ENCODE measurements around the gene ELL.
A peak's percentile ranks its signal among the peaks of the same experiment; 100 is the strongest.

The ELL gene

GRCh38 chr19:18503971-18504885 is 17.6 kb downstream of the ELL start:
- no peak for DNase-seq

GRCh38 chr19:18503337-18503970 is 18.4 kb downstream of the ELL start:
- no peak for DNase-seq

- no peak for DNase-seq
Measured at GRCh38 chr19:18502638-18503294, 19.1 kb downstream of the ELL start.

GRCh38 chr19:18502246-18502637 is 19.6 kb downstream of the ELL start:
- no peak for DNase-seq

- no peak for DNase-seq
Measured at GRCh38 chr19:18501832-18502231, 20.0 kb downstream of the ELL start.

GRCh38 chr19:18501351-18501750 is 20.5 kb downstream of the ELL start:
- DNase-seq = no peak

- DNase-seq = no peak
Measured at GRCh38 chr19:18500799-18501198, 21.1 kb downstream of the ELL start.

GRCh38 chr19:18500376-18500775 is 21.5 kb downstream of the ELL start:
- DNase-seq = no peak

GRCh38 chr19:18499055-18499775 is 22.7 kb downstream of the ELL start:
- no peak for DNase-seq

- no peak for DNase-seq
Measured at GRCh38 chr19:18496980-18497256, 25.0 kb downstream of the ELL start.

GRCh38 chr19:18496167-18496979 is 25.5 kb downstream of the ELL start:
- DNase-seq = peak; percentile 55

GRCh38 chr19:18495204-18495911 is 26.5 kb downstream of the ELL start:
- DNase-seq = no peak

- no peak for DNase-seq
Measured at GRCh38 chr19:18494267-18494607, 27.6 kb downstream of the ELL start.

- no peak for DNase-seq
Measured at GRCh38 chr19:18493440-18494266, 28.2 kb downstream of the ELL start.

- DNase-seq = no peak
Measured at GRCh38 chr19:18491995-18492953, 29.6 kb downstream of the ELL start.

GRCh38 chr19:18490728-18491127 is 31.1 kb downstream of the ELL start:
- no peak for DNase-seq

- DNase-seq = no peak
Measured at GRCh38 chr19:18489627-18490184, 32.2 kb downstream of the ELL start.

- DNase-seq = no peak
Measured at GRCh38 chr19:18488838-18489626, 32.8 kb downstream of the ELL start.

GRCh38 chr19:18488403-18488723 is 33.5 kb downstream of the ELL start:
- DNase-seq = no peak

Measured in activated T-cell treated with anti-CD3 and anti-CD28 coated beads, Interleukin-2, amount 50 U/mL, for 1 hour (primary cell).